ENCODE results near the gene RCN1. TPM values are rescaled to one million over a fixed set of nuclear protein-coding genes. Genes with fewer than 3 reads are reported as not detected.

Gene RCN1
- total and polyA plus RNA-seq, 2 of the 8 experiments (the other 6 are each of a cell fraction or from before 2014, with no cell fraction given), result 45.1 to 123 TPM

DNA sequence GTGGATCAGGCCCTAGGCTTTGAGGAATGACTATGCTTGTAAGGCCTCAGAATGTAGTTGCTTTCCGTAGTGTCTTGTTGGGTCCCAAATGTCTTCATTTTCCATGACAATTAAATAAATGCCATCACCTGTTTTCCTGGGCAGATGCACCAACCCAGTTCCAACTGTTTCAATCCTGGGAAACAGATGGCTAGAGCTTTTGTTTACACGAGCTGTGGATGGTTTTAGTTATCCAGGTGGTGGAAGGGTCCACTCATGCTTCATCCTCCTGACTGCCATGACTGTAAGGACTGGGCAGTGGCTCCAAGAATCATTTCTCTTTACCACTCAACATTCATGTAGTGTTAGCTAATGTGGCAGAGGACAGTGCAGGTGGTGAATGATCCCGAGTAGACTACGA is 8.6 kb downstream of the RCN1 start:
- no peak overlapping the region for H3K23ac ChIP-seq (ENCODE audit: insufficient read length)
- peaks cover 9% of the 10 kb centered on the region for H3K79me1 ChIP-seq (ENCODE audit: low read depth, low read length)
- no peaks in the 10 kb centered on the region for H3K27me3 ChIP-seq (replicated peaks in 1 of 4; ENCODE audit: control insufficient read depth in 3 of 4, extremely low read depth in 1 of 4, insufficient read depth in 3 of 4, low read length in 3 of 4)
- H2AK5ac ChIP-seq (ENCODE audit: low read depth, low read length), result no peak overlapping the region
- H3K18ac ChIP-seq (ENCODE audit: extremely low read depth, low read length), result no peak overlapping the region
- H3K4me1 ChIP-seq (replicated peaks in 1 of 4; ENCODE audit: control insufficient read depth in 3 of 4, insufficient read depth in 4 of 4, low read length in 3 of 4), result no peaks in the 10 kb centered on the region
- H4K91ac ChIP-seq (replicated peaks; ENCODE audit: insufficient read length, low read length), result no peak overlapping the region
- no peak for FAIRE-seq
- H3K56ac ChIP-seq (replicated peaks; ENCODE audit: insufficient read length, low read depth, low read length), result no peak overlapping the region
- peaks cover under 1 to 27% of the 10 kb centered on the region in 2 experiments; a peak in 2 of 4 replicates for H3K79me2 ChIP-seq (ENCODE audit: control insufficient read depth in 1 of 2, insufficient read depth in 2 of 2, low read length in 2 of 2)
- no peak overlapping the region for H3K4ac ChIP-seq (replicated peaks; ENCODE audit: insufficient read length, low read depth, low read length)
- WGBS, 2 experiments (ENCODE audit: extremely low coverage in 1 of 2, insufficient coverage in 1 of 2, insufficient read length in 1 of 2, insufficient replicate concordance in 2 of 2, low coverage in 1 of 2, low lambda C conversion rate in 2 of 2, missing lambda C conversion rate in 1 of 2), result 90% methylated on average over 3 of the region's 4 CpGs; no CpG with 5 or more reads in 1 of the 2 experiments
- no peaks in the 10 kb centered on the region for H3K9me3 ChIP-seq (ENCODE audit: insufficient read depth in 2 of 2, low read depth in 1 of 2, low read length in 1 of 2)
- H3K4me3 ChIP-seq (ENCODE audit: extremely low read depth in 1 of 4, insufficient read depth in 2 of 4, low read depth in 3 of 4, low read length in 4 of 4), result no peak overlapping the region
- H3K23me2 ChIP-seq (ENCODE audit: low read depth, low read length), result no peaks in the 10 kb centered on the region
- H2BK15ac ChIP-seq (ENCODE audit: low read length), result no peak overlapping the region
- no peak overlapping the region for H3K4me2 ChIP-seq (ENCODE audit: insufficient read depth in 1 of 2, low read depth in 2 of 2, low read length in 2 of 2)
- no peak overlapping the region for H2BK12ac ChIP-seq (ENCODE audit: low read depth, low read length)
- no peak overlapping the region for H2BK5ac ChIP-seq (ENCODE audit: low read depth, low read length)
- peaks cover 3 to 10% of the 10 kb centered on the region in 2 experiments for H4K20me1 ChIP-seq (replicated peaks in 1 of 2; ENCODE audit: control insufficient read depth in 1 of 2, insufficient read depth in 2 of 2, low read length in 2 of 2)
- CTCF ChIA-PET (ENCODE audit: partially characterized antibody), result no interaction called here
- no peak overlapping the region for H3K27ac ChIP-seq (ENCODE audit: low read depth, low read length)
- H2BK120ac ChIP-seq (replicated peaks; ENCODE audit: low read depth, low read length), result no peak overlapping the region
- H3K36me3 ChIP-seq (ENCODE audit: control insufficient read depth in 2 of 4, insufficient read depth in 4 of 4, low read length in 3 of 4), result peaks cover 11 to 75% (median 55%) of the 10 kb centered on the region in 4 experiments; a peak in 7 of 8 replicates
- DNase-seq (ENCODE audit: low read depth in 1 of 2, low spot score in 2 of 2), result no peak
- no peak overlapping the region for H4K8ac ChIP-seq (ENCODE audit: extremely low read depth, insufficient read depth, low read length)
- H2BK20ac ChIP-seq (ENCODE audit: low read length), result no peak overlapping the region
- H4K5ac ChIP-seq (ENCODE audit: insufficient read length, low read depth, low read length), result no peak overlapping the region
- no peak overlapping the region for H3K14ac ChIP-seq (ENCODE audit: insufficient read length)
- POLR2A ChIA-PET (ENCODE audit: partially characterized antibody), result interaction anchor here (1.9 kb wide), 1 partner anchor 8 kb away, joined by 7 read pairs; the partner anchor contains the start of gene RCN1
- H3K9ac ChIP-seq (replicated peaks in 1 of 4; ENCODE audit: extremely low read depth in 1 of 4, low read depth in 3 of 4, low read length in 3 of 4), result no peak overlapping the region
- no peak overlapping the region for H2AFZ ChIP-seq (ENCODE audit: low read length)
- TF ChIP-seq CBX8 (IDR thresholded peaks at IDR 0.05; ENCODE audit: borderline replicate concordance, low read depth, low read length) (no peak), SIN3A (conservative IDR thresholded peaks at IDR 0.05 in 1 of 2, IDR thresholded peaks at IDR 0.05 in 1 of 2; ENCODE audit: low read depth in 1 of 2, low read length in 2 of 2) (no peak), CTBP2 (IDR thresholded peaks at IDR 0.05; ENCODE audit: borderline replicate concordance, insufficient read depth, insufficient read length, low read length) (no peak), SP4 (IDR thresholded peaks at IDR 0.05; ENCODE audit: low read length) (no peak), BACH1 (IDR thresholded peaks at IDR 0.05; ENCODE audit: low read length) (no peak), TCF12 (IDR thresholded peaks at IDR 0.05; ENCODE audit: low read depth, low read length) (no peak), RBBP5 (IDR thresholded peaks at IDR 0.05; ENCODE audit: borderline replicate concordance, low read depth, low read length) (no peak), FOSL1 (IDR thresholded peaks at IDR 0.05; ENCODE audit: insufficient read depth, low read depth, low read length) (no peak), POU5F1 (IDR thresholded peaks at IDR 0.05; ENCODE audit: low read depth, low read length) (no peak), EZH2 (IDR thresholded peaks at IDR 0.05; ENCODE audit: low read depth, low read length, severe bottlenecking) (no peak), CBX5 (IDR thresholded peaks at IDR 0.05; ENCODE audit: low read depth, low read length) (no peak), SP1 (IDR thresholded peaks at IDR 0.05; ENCODE audit: low read depth, low read length) (no peak)
- TF ChIP-seq, protein P1, sequence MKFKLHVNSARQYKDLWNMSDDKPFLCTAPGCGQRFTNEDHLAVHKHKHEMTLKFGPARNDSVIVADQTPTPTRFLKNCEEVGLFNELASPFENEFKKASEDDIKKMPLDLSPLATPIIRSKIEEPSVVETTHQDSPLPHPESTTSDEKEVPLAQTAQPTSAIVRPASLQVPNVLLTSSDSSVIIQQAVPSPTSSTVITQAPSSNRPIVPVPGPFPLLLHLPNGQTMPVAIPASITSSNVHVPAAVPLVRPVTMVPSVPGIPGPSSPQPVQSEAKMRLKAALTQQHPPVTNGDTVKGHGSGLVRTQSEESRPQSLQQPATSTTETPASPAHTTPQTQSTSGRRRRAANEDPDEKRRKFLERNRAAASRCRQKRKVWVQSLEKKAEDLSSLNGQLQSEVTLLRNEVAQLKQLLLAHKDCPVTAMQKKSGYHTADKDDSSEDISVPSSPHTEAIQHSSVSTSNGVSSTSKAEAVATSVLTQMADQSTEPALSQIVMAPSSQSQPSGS (IDR thresholded peaks at IDR 0.05; ENCODE audit: low read length), result no peak

Measured in H1 (cell line).